Lower lobe of right lung (tissue), 2 donors: ENCODE measurements around the gene AK4. TPM values are rescaled to one million over a fixed set of nuclear protein-coding genes. Genes with fewer than 3 reads are reported as not detected.
"Not testable (repeated sequence)": the region's sequence is repeated elsewhere in the genome, so short reads cannot be mapped to it uniquely, and the experiment has no call there.

Experiments
- ATAC-seq, 2 donors: fragments of 200-7000 bp; cut with Tn5 transposase; one replicate each; pipeline ENCODE4 v1.9.1; 2020 to 2022; ENCODE audit warnings: mild to moderate bottlenecking in 2 of 2, moderate library complexity in 2 of 2
- DNase-seq: peaks from one replicate; pipeline ENCODE4 v3.0.0-alpha.2; 2020
- H3K27ac ChIP-seq: fragments of 200-600 bp; one replicate; pipeline ENCODE4 v1.8.0; 2022
- H3K27me3 ChIP-seq: fragments of 200-600 bp; one replicate; pipeline ENCODE4 v1.8.0; 2022; ENCODE audit warnings: low read depth
- H3K36me3 ChIP-seq: fragments of 200-600 bp; one replicate; pipeline ENCODE4 v1.8.0; 2022; ENCODE audit warnings: mild to moderate bottlenecking
- H3K4me1 ChIP-seq: fragments of 200-600 bp; one replicate; pipeline ENCODE4 v1.8.0; 2022
- H3K4me3 ChIP-seq: fragments of 200-600 bp; one replicate; pipeline ENCODE4 v1.8.0; 2022; ENCODE audit warnings: mild to moderate bottlenecking
- H3K9me3 ChIP-seq: fragments of 200-600 bp; one replicate; pipeline ENCODE4 v1.8.0; 2022
- intact Hi-C: fragments of 100-400 bp; cut with DNase I; formaldehyde crosslinking; loops from one replicate; pipeline ENCODE4 v1.11.0; 2022
- total RNA-seq: library from RNA; stranded (reverse); fragmentation: NEBNext Ultra II Directional; extraction: Animal tissue kit (Norgen Biotek cat#: 25700); gene quantifications from one replicate; pipeline ENCODE4 v1.2.1, GENCODE V29; 2021
- TF ChIP-seq, protein P1 (sequence below): fragments of 200-600 bp; IDR thresholded peaks from one replicate; pipeline ENCODE4 v1.8.0; 2022; ENCODE audit warnings: antibody characterized with exemption, mild to moderate bottlenecking
- donor health status: DM: no; HTN: yes; CAD: no; lungs with severe emphysema.

The AK4 gene
- total RNA-seq, 1 donor from 2014 or later: 7.0 TPM

DNA sequence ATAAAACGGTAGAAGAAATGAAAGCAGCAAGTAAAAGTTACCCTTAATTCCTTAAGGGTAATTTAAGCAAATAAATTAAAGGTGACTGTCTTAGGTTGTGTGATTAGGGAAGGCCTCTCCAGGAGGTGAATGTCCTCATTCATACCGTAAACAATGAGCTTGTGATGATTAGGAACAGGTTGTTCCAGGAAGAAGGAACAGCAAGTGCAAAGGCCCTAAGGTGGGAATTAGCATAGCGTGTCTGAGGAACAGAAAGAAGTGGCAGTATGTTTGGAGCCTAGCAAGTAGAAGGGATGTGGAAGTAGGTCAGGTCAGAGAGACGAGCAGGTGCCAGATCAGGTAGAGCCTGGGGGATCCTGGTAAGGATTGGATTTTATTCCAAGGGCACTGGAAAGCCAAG, 5.6 kb downstream of the AK4 start:
- Histone ChIP-seq H3K27ac (no peak overlapping the region), H3K4me3 (no peak overlapping the region), H3K27me3 (no peaks in the 10 kb centered on the region), H3K4me1 (no peaks in the 10 kb centered on the region), H3K36me3 (no peaks in the 10 kb centered on the region), H3K9me3 (no peaks in the 10 kb centered on the region)
- TF ChIP-seq, protein P1, sequence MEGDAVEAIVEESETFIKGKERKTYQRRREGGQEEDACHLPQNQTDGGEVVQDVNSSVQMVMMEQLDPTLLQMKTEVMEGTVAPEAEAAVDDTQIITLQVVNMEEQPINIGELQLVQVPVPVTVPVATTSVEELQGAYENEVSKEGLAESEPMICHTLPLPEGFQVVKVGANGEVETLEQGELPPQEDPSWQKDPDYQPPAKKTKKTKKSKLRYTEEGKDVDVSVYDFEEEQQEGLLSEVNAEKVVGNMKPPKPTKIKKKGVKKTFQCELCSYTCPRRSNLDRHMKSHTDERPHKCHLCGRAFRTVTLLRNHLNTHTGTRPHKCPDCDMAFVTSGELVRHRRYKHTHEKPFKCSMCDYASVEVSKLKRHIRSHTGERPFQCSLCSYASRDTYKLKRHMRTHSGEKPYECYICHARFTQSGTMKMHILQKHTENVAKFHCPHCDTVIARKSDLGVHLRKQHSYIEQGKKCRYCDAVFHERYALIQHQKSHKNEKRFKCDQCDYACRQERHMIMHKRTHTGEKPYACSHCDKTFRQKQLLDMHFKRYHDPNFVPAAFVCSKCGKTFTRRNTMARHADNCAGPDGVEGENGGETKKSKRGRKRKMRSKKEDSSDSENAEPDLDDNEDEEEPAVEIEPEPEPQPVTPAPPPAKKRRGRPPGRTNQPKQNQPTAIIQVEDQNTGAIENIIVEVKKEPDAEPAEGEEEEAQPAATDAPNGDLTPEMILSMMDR: no peak
- DNase-seq: no peak
- intact Hi-C loops: no loop called here
- ATAC-seq: no peak

DNA sequence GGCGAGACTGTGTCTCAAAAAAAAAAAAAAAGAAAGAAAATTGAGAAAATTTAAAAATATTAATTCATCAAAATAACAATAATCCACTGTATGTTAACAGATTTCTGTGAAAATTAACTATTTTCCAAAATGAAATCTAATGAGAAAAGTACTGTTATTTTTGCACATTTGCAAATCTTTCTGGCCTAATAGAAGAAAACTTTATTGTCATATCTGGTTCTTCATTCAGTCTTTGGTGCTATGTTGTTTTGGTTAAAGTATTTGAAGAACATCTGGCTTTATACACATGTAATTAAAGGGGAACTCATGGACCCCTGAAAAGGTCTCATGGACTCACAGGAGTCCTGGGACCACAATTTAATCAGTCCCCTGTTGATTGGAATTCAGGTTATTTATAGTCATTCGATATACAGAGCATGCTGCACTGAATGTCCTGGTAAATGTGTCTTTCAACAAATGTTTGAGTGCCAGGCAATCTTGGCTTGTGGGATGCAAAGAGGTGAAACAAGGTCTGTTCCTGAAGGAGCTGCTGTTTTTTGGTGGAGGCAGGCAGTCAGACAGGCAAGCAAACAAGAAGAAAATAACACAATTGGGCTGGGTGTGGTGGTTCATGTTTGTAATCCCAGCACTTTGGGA, 9.0 kb downstream of the AK4 start:
- no peaks in the 10 kb centered on the region for H3K9me3 ChIP-seq
- H3K4me1 ChIP-seq: no peaks in the 10 kb centered on the region
- H3K27me3 ChIP-seq: no peaks in the 10 kb centered on the region
- no peaks in the 10 kb centered on the region for H3K36me3 ChIP-seq
- TF ChIP-seq, protein P1: no peak
- intact Hi-C loops: no loop called here
- no peak overlapping the region for H3K4me3 ChIP-seq
- ATAC-seq (no peak), DNase-seq (no peak)
- no peak overlapping the region for H3K27ac ChIP-seq

DNA sequence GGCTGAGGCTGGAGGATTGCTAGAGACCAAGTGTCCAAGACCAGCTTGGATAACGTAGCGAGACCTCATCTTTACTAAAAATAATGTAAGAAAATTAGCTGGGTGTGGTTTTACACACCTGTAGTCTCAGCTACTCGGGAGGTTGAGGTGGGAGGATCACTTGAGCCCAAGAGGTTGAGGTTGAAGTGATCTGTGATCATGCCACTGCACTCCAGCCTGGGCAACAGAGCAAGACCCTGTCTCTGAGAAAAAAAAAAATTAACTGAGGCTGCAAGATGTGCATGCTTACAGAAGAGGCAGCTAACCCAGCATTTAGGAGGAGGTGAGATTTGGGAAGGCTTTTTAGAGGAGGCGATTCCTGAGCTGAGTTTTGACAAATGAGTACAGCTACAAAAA, 9.5 kb downstream of the AK4 start:
- Histone ChIP-seq H3K36me3 (no peaks in the 10 kb centered on the region), H3K9me3 (no peaks in the 10 kb centered on the region), H3K4me3 (no peak overlapping the region), H3K4me1 (no peaks in the 10 kb centered on the region), H3K27ac (no peak overlapping the region), H3K27me3 (no peaks in the 10 kb centered on the region)
- DNase-seq: no peak
- no peak for ATAC-seq
- intact Hi-C loops: no loop called here
- TF ChIP-seq, protein P1: no peak

DNA sequence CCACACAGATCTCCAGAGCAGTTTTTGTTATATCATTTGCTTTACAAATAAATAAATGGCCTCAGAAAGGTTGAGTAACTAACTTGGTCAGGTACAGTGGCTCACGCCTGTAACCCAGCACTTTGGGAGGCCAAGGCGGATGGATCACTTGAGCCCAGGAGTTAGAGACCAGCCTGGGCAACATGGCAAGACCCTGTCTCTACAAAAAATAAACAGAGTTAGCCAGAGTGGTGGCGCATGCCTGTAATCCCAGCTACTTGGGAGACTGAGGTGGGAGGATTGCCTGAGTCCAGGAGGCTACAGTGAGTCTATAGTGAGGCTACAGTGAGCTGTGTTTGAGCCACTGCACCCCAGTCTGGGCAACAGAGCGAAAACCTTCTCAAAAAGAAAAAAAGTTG, 11.3 kb downstream of the AK4 start:
- intact Hi-C loops, H3K4me1 ChIP-seq, H3K9me3 ChIP-seq: not testable (repeated sequence)

DNA sequence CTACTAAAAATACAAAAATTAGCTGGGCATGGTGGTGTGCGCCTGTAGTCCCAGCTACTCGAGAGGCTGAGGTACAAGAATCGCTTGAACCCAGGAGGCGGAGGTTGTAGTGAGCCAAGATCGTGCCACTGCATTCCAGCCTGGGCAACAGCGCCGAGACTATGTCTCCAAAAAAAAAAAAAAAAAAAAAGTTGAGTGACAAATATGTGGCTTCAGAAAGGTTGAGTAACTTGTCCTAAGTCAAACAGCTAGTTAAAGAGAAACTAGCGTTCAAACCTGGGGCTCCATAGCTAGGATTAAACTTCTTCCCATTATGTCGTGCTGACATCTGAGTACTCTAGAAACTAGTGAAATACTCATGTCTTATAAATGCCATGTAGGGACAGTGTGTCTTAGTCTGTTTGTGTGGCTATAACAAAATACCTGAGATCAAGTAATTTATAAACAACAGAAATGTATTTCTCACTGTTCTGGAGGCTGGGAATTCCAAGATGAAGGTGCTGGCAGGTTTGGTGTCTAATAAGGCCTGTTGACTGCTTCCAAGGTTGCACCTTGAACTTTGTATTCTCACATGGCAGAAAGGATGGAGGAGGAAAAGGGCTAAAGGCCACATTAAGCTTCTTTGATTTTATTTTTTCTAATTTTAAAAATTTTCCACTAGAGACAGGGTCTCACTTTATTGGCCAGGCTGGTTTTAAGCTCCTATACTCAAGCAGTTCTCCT, 12.0 kb downstream of the AK4 start:
- H3K4me3 ChIP-seq: no peak overlapping the region
- H3K9me3 ChIP-seq: no peaks in the 10 kb centered on the region
- ATAC-seq (no peak), DNase-seq (no peak)
- no peaks in the 10 kb centered on the region for H3K36me3 ChIP-seq
- no peaks in the 10 kb centered on the region for H3K4me1 ChIP-seq
- TF ChIP-seq, protein P1: no peak
- H3K27me3 ChIP-seq: no peaks in the 10 kb centered on the region
- intact Hi-C loops: no loop called here
- H3K27ac ChIP-seq: no peak overlapping the region

More for the DNA sequence above, 11.3 kb downstream of the AK4 start:
- H3K4me3 ChIP-seq, H3K27ac ChIP-seq, H3K27me3 ChIP-seq, H3K36me3 ChIP-seq, DNase-seq, ATAC-seq: not testable (repeated sequence)

DNA sequence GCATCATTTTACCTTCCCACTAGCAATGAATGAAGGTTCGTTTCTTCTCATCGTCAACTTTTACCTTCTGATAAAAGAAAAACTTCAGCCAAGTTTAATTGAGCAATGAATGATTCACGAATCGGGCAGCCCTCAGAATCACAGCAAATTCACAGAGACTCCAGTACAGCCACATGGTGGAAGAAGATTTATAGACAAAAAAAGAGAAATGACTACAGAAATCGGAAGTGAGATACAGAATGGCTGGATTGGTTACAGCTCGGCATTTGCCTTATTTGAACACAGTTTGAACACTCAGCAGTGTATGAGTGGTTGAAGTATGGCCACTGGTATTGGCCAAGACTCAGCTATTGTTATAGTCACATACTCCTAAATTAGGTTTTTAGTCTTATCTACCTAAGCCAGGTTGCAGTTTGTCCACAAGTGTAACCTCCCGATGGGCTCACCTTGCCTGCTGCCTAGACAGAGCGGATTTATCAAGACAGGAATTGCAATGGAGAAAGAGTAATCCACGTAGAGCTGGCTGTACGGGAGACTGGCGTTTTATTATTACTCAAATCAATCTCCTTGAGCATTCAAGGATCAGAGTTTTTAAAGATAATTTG, 15.3 kb downstream of the AK4 start:
- ATAC-seq: no peak
- Histone ChIP-seq H3K27ac (no peak overlapping the region), H3K27me3 (no peaks in the 10 kb centered on the region)

DNA sequence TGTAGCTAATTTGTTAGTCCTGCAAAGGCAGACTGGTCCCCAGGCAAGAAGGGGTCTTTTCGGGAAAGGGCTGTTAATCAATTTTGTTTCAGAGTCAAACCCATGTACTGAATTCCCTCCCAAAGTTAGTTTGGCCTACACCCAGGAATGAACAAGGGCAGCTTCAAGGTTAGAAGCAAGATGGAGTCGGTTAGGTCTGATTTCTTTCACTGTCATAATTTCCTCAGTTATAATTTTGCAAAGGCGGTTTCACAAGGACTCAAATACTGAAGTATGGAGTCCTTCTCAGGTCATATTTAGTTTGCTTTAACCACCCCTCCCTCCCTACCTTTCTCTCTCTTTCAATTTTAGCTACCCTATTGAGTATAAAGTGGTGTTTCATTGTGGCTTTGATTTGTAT, 16.1 kb downstream of the AK4 start:
- H3K4me3 ChIP-seq, H3K9me3 ChIP-seq, H3K27me3 ChIP-seq, H3K27ac ChIP-seq, H3K36me3 ChIP-seq, DNase-seq, H3K4me1 ChIP-seq, ATAC-seq, intact Hi-C loops: not testable (repeated sequence)

More for the DNA sequence above, 15.3 kb downstream of the AK4 start:
- H3K9me3 ChIP-seq: no peaks in the 10 kb centered on the region
- H3K36me3 ChIP-seq: no peaks in the 10 kb centered on the region
- no peak for DNase-seq
- no peaks in the 10 kb centered on the region for H3K4me1 ChIP-seq
- no peak overlapping the region for H3K4me3 ChIP-seq
- TF ChIP-seq, protein P1: no peak
- intact Hi-C loops: no loop called here
